BE2C (cell line): ENCODE measurements around the gene TSPAN31.
"Not testable (repeated sequence)": the region's sequence is repeated elsewhere in the genome, so short reads cannot be mapped to it uniquely, and the experiment has no call there.

Source experiments
- DNase-seq: peaks from one replicate; pipeline ENCODE4 v3.0.0-alpha.2; 2020
- H3K27me3 ChIP-seq: fragments of 250-450 bp; sonication (Bioruptor Pico); 2 replicates; pipeline ENCODE4 v1.5.1; 2020; ENCODE audit warnings: mild to moderate bottlenecking
- H3K36me3 ChIP-seq: fragments of 250-450 bp; sonication (Bioruptor Pico); 2 replicates; pipeline ENCODE4 v1.5.1; 2020; ENCODE audit warnings: mild to moderate bottlenecking
- H3K4me1 ChIP-seq: fragments of 250-450 bp; sonication (Bioruptor Pico); 2 replicates; pipeline ENCODE4 v1.5.1; 2020
- H3K4me3 ChIP-seq: 2 replicates; pipeline ENCODE4 v1.5.1; 2011; ENCODE audit warnings: low read depth, low read length
- H3K9me3 ChIP-seq: fragments of 250-450 bp; sonication (Bioruptor Pico); 2 replicates; pipeline ENCODE4 v1.5.1; 2020
- TF ChIP-seq, protein P1 (sequence below): IDR thresholded peaks from 2 replicates; pipeline ENCODE4 v1.5.1; 2012; ENCODE audit warnings: mild to moderate bottlenecking, low read depth, low read length

Gene TSPAN31

DNA sequence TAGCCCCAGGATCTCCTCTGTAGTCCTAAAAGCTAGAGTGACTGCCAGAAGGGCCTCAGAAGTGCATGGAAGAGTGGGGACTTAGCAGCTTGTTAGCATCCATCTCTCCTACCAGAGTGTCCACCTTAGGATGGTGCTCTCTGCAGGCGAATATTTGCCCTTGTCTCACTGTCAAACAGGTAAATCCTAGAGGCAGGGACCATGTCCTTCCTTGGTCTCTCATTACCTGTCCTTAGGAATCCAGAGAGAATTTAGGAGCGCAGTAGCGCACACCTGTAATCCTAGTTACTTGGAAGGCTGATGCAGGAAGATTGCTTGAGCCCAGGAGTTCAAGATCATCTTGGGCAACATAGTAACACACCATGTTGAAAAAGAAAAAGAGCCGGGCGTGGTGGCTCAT is 27.7 kb upstream of the TSPAN31 start:
- Histone ChIP-seq H3K36me3 (peaks cover 23% of the 10 kb centered on the region), H3K9me3 (no peaks in the 10 kb centered on the region), H3K4me1 (no peaks in the 10 kb centered on the region), H3K27me3 (no peaks in the 10 kb centered on the region), H3K4me3 (no peak overlapping the region)
- DNase-seq, result no peak
- TF ChIP-seq, protein P1, sequence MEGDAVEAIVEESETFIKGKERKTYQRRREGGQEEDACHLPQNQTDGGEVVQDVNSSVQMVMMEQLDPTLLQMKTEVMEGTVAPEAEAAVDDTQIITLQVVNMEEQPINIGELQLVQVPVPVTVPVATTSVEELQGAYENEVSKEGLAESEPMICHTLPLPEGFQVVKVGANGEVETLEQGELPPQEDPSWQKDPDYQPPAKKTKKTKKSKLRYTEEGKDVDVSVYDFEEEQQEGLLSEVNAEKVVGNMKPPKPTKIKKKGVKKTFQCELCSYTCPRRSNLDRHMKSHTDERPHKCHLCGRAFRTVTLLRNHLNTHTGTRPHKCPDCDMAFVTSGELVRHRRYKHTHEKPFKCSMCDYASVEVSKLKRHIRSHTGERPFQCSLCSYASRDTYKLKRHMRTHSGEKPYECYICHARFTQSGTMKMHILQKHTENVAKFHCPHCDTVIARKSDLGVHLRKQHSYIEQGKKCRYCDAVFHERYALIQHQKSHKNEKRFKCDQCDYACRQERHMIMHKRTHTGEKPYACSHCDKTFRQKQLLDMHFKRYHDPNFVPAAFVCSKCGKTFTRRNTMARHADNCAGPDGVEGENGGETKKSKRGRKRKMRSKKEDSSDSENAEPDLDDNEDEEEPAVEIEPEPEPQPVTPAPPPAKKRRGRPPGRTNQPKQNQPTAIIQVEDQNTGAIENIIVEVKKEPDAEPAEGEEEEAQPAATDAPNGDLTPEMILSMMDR, result no peak

- Histone ChIP-seq H3K4me3 (no peak overlapping the region), H3K36me3 (peaks cover 23% of the 10 kb centered on the region), H3K4me1 (no peaks in the 10 kb centered on the region), H3K9me3 (no peaks in the 10 kb centered on the region), H3K27me3 (no peaks in the 10 kb centered on the region)
- TF ChIP-seq, protein P1, result no peak
- no peak for DNase-seq
Observed at GRCh38 chr12:57717846-57718640, 26.8 kb upstream of the TSPAN31 start.

DNA sequence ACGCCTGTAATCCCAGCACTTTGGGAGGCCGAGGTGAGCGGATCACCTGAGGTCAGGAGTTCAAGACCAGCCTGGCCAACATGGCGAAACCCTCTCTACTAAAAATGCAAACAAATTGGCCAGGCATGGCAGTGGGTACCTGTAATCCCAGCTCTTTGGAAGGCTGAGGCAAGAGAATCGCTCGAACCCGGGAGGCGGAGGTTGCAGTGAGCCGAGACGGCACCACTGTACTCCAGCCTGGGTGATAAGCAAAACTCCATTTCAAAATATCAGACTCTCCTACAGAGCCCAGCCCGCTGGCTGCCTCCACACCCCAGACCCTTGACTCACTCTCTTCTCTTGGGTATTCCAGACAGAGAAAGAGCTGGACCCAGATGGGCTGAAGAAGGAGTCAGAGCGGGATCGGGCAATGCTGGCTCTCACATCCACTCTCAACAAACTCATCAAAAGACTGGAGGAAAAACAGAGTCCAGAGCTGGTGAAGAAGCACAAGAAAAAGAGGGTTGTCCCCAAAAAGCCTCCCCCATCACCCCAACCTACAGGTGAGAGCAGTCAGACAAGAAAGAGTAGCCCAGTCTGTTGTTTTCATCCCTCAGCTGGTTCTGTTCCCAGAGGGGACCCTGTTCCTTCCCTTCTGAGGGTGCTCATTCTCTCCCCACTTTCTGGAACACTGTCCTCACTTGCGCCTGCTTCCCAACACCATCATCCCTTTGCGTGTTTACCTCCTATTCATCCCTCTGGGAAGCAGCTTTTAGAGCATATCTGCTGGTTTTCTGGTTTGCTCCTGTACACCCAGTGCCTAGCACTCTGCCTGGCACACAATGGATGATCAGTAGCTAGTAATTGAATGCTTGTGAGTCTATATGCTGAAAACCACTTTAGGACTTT is 26.0 kb upstream of the TSPAN31 start:
- H3K27me3 ChIP-seq, result no peaks in the 10 kb centered on the region

DNA sequence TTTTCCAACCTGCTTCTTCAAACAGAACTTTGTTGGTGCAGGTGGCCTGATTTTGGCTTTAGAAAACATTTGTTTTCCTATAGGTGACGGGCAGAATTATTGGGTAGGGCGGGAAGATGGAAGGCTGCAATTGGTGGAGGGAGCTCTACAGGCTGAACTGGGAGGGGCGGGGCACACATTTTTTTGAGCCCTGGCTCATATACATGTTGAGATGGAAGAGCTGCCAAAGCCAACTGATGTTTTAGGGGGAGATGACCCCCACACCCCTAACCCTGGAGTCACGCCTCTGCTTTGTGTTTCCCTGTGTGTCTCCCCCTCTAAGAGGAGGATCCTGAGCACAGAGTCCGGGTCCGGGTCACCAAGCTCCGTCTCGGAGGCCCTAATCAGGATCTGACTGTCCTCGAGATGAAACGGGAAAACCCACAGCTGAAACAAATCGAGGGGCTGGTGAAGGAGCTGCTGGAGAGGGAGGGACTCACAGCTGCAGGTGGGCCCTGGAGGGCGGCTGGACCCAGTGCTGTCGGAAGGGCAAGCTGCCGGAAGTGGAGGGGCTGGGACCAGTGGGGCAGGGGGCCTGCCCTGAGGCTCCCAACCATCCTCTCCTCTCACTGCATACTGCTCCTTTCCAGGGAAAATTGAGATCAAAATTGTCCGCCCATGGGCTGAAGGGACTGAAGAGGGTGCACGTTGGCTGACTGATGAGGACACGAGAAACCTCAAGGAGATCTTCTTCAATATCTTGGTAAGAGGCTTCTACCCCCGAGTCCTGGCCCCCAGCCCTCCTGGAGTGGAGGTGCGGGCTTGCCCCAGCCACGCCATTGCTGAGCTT is 24.8 kb upstream of the TSPAN31 start:
- DNase-seq, result no peak
- Histone ChIP-seq H3K4me3 (no peak overlapping the region), H3K9me3 (no peaks in the 10 kb centered on the region), H3K36me3 (peaks cover 23% of the 10 kb centered on the region), H3K27me3 (no peaks in the 10 kb centered on the region), H3K4me1 (no peaks in the 10 kb centered on the region)
- TF ChIP-seq, protein P1, result no peak

More for the DNA sequence above, 26.0 kb upstream of the TSPAN31 start:
- Histone ChIP-seq H3K4me3 (no peak overlapping the region), H3K36me3 (peaks cover 23% of the 10 kb centered on the region), H3K9me3 (no peaks in the 10 kb centered on the region), H3K4me1 (no peaks in the 10 kb centered on the region)
- TF ChIP-seq, protein P1, result no peak
- no peak for DNase-seq

DNA sequence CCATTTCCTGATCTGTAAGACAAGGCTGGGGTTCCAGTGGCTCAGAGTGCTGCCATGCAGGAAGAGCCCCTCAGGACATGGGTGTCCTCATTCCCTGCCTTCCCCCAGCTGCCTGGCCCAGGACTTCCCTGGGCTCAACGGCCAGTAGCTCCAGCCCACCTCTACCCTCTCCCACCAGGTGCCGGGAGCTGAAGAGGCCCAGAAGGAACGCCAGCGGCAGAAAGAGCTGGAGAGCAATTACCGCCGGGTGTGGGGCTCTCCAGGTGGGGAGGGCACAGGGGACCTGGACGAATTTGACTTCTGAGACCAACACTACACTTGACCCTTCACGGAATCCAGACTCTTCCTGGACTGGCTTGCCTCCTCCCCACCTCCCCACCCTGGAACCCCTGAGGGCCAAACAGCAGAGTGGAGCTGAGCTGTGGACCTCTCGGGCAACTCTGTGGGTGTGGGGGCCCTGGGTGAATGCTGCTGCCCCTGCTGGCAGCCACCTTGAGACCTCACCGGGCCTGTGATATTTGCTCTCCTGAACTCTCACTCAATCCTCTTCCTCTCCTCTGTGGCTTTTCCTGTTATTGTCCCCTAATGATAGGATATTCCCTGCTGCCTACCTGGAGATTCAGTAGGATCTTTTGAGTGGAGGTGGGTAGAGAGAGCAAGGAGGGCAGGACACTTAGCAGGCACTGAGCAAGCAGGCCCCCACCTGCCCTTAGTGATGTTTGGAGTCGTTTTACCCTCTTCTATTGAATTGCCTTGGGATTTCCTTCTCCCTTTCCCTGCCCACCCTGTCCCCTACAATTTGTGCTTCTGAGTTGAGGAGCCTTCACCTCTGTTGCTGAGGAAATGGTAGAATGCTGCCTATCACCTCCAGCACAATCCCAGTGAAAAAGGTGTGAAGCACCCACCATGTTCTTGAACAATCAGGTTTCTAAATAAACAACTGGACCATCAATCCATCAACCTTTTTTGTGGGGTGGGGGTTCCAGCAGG is 23.9 kb upstream of the TSPAN31 start:
- Histone ChIP-seq H3K9me3 (no peaks in the 10 kb centered on the region), H3K4me3 (no peak overlapping the region), H3K36me3 (peaks cover 19% of the 10 kb centered on the region), H3K4me1 (peaks cover 2% of the 10 kb centered on the region; the same call in 1 of the 2 replicates), H3K27me3 (no peaks in the 10 kb centered on the region)
- no peak for DNase-seq
- TF ChIP-seq, protein P1, result no peak

DNA sequence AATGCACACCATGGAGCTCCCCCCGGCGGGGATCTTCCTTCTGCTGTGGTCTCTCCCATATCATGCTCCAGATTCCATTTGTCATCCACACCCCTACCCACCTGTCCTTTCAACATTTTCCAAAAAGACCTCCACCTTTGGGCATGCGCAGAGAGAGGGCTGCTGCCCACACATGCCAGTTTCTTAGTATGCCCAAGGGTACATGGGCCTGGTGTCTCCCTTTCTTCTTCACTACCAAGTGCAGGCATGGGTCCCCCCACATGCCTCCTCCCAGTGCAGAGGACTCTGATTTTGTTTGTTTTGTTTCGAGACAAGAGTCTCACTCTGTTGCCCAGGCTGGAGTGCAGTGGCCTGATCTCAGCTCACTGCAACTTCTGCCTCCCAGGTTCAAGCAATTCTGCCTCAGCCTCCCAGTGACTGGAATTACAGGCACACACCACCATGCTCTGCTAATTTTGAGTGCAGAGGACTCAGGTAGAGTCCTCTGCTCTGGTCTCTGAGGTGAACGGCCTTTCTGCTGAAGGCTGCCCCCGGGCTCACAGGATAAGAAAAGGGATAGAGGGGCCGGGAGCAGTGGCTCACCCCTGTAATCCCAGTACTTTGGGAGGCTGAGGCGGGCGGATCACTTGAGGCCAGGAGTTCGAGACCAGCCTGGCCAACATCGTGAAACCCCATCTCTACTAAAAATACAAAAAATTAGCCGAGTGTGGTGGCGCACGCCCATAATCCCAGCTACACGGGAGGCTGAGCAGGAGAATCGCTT is 22.8 kb upstream of the TSPAN31 start:
- peaks cover 14% of the 10 kb centered on the region for H3K36me3 ChIP-seq
- H3K9me3 ChIP-seq, DNase-seq, H3K27me3 ChIP-seq, H3K4me1 ChIP-seq, H3K4me3 ChIP-seq: not testable (repeated sequence)
